GM12872 (cell line): Measurements from ENCODE around the gene NLGN4Y.

Source experiments
- CTCF ChIP-seq: IDR thresholded peaks from 3 replicates; pipeline ENCODE4 v1.5.1; 2011; ENCODE audit warnings: low read depth, mild to moderate bottlenecking, low read length, moderate library complexity; ENCODE audit not compliant: insufficient read depth

The NLGN4Y gene

DNA sequence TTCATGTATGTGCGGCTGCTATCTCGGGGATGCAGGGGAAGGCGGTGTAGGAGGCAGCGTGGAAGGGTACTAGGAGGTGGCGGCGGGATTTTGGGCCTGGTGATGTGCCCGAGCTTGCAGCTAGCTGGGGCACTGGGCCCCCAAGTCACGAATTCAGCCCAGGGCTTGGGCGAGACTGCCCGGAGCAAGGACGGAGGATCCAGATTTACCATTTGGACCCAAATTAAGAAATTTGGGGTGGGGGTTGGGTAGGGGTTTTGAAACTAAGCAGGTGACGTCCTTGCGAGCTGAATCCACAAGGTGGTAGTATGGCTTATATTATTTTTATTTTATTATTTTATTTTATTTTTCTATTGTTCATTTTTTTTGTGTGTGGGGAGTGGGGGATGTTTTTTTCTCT lies 986 bp downstream of the NLGN4Y start:
- peak; percentile 27; the same call in 1 of the 3 replicates for TF ChIP-seq CTCF

DNA sequence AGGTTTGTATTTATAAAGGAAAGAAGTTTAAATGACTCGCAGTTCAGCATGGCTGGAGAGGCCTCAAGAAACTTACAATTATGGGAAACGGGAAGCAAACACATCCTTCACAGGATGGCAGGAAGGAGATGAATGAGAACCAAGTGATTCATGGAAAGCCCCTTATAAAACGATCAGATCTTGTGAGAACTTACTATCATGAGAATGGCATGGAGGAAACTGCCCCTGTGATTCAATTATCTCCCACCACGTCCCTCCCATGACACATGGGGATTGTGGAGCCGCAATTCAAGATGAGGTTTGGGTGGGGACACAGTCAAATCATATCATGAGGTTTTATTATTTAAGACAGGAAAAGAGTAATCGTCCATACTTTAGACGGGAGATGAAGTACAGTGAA lies 4.0 kb downstream of the NLGN4Y start:
- TF ChIP-seq CTCF: no peak

GRCh38 chrY:14536703-14537102 lies 12.4 kb downstream of the NLGN4Y start:
- no peak for TF ChIP-seq CTCF

DNA sequence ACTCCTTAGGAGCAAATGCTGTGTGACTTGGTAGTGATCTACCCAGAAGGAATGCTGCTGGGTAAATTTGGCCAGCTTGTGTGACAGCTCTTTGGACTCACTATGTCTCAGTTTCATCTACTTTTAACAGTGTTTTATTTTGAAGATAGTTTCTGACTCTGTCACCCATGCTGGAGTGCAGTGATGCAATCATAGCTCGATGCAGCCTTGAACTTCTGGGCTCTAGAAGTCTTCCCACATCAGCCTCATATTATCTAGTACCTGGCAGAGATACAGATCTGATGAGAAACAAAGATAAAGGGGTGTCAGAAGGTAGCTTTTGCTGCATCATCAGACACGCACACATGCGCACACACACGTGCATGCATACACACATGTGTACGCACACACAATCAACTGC lies 19.2 kb downstream of the NLGN4Y start:
- TF ChIP-seq CTCF: no peak

DNA sequence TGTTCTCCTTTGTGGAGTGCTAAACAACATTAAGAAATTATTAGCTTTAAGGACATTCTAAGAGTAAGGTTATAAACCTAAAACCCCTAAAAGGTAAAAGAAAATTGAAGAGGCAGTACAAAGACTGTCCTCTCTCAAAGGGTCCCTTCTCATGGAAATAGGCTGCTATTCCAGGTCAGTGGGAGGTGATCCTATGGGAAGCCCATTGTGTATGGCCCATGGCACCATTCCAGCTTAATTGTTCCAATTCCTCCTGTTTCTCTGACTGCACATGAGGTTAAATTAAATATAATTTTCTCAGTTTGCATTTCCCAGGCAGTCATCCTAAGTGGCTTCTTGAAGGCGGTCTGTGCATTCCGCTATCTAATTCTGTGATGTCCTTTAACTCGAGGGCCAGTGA lies 57.0 kb downstream of the NLGN4Y start:
- no peak for TF ChIP-seq CTCF

DNA sequence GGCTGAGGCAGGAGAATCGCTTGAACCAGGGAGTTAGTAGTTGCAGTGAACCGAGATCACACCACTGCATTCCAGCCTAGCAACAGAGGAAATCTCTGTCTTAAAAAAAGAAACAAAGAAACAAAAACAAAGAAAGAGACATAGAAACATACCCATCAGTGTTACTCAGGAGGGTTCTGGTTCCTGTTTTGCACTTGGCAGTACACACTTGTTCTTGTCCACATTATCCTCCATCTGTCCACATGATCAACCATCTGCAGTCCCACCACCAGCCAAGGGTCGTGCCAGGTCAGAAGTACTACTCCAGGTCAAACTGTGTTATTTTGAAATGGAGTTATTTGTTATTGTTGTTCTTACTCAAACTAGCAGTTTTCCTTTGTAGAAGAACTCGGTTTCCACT lies 62.4 kb downstream of the NLGN4Y start:
- no peak for TF ChIP-seq CTCF

DNA sequence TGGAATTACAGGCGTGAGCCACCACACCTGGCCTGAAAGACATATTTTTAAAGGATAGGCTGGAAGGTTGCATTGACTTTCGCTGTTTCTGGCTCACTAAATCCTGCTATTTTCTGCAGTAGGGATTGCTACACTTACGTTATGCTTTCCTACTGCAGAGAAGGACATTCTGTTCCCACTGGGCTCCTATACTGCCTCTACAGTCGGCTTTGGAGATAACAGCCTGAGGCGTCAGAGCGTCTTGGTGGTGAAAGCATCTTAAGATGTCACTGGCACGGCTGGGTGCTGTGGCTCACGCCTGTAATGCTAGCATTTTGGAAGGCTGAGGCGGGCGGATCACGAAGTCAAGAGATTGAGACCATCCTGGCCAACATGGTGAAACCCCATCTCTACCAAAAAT lies 77.0 kb downstream of the NLGN4Y start:
- TF ChIP-seq CTCF: no peak

DNA sequence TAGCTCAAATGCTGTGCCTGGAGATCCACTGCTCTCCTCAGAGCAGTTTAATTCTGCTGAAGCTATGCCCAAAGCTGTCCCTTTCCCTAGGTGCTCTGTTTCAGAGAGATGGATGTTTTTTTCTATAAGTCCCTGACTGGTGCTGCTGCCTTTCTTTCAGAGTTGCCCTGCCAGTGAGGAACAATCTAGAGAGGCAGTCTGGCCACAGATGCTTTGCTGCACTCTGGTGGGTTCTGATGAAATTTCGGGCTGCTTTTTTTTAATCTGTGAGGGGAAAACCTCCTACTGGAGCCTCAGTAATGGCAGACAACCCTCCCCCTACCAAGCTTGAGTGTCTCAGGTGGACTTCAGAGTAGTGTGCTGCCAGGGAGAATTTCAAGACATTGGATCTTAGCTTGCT lies 93.3 kb downstream of the NLGN4Y start:
- TF ChIP-seq CTCF: no peak
